Nephron progenitor cell (in vitro differentiated cells): ENCODE data around the gene CCR5.

Experiments used
- DNase-seq: peaks from one replicate; pipeline ENCODE4 v3.0.0; 2021
- H3K27ac Mint-ChIP-seq: 2 replicates; pipeline ENCODE4 v1.8.0; 2021; ENCODE audit warnings: mild to moderate bottlenecking, moderate library complexity, mixed read lengths
- H3K27me3 Mint-ChIP-seq: 2 replicates; pipeline ENCODE4 v1.8.0; 2021; ENCODE audit warnings: mild to moderate bottlenecking, low read depth, mixed read lengths; ENCODE audit not compliant: poor library complexity
- H3K36me3 Mint-ChIP-seq: 2 replicates; pipeline ENCODE4 v1.8.0; 2021; ENCODE audit warnings: low read depth, mixed read lengths
- H3K4me1 Mint-ChIP-seq: 2 replicates; pipeline ENCODE4 v1.8.0; 2021; ENCODE audit warnings: mixed read lengths
- H3K4me3 Mint-ChIP-seq: 2 replicates; pipeline ENCODE4 v1.8.0; 2021; ENCODE audit warnings: mild to moderate bottlenecking, moderate library complexity, mixed read lengths
- H3K9me3 Mint-ChIP-seq: 2 replicates; pipeline ENCODE4 v1.8.0; 2021; ENCODE audit warnings: mild to moderate bottlenecking, moderate library complexity, mixed read lengths
- CTCF ChIP-seq: fragments of 200-600 bp; sonication (generic); IDR thresholded peaks from 2 replicates; pipeline ENCODE4 v1.5.0; 2021; ENCODE audit warnings: antibody characterized with exemption

CCR5 gene

GRCh38 chr3:46335541-46335940, 35.2 kb upstream of the CCR5 start:
- H3K27ac Mint-ChIP-seq: peak overlapping the region; percentile 83
- peaks cover 3% of the 10 kb centered on the region for H3K27me3 Mint-ChIP-seq
- H3K4me1 Mint-ChIP-seq: peaks cover 13% of the 10 kb centered on the region
- peaks cover 50% of the 10 kb centered on the region for H3K9me3 Mint-ChIP-seq
- H3K36me3 Mint-ChIP-seq: peaks cover 6% of the 10 kb centered on the region
- DNase-seq: no peak
- H3K4me3 Mint-ChIP-seq: no peak overlapping the region
- TF ChIP-seq CTCF: no peak

- no peak for DNase-seq
- no peaks in the 10 kb centered on the region for H3K27me3 Mint-ChIP-seq
- no peak overlapping the region for H3K27ac Mint-ChIP-seq
- peaks cover 42% of the 10 kb centered on the region for H3K9me3 Mint-ChIP-seq
- TF ChIP-seq CTCF: no peak
- H3K36me3 Mint-ChIP-seq: peaks cover 6% of the 10 kb centered on the region
- peaks cover 13% of the 10 kb centered on the region for H3K4me1 Mint-ChIP-seq
- no peak overlapping the region for H3K4me3 Mint-ChIP-seq
Observed at GRCh38 chr3:46337911-46338310, 32.8 kb upstream of the CCR5 start.

- TF ChIP-seq CTCF: no peak
- Mint-ChIP-seq H3K27ac (no peak overlapping the region), H3K4me3 (no peak overlapping the region), H3K9me3 (peaks cover 42% of the 10 kb centered on the region), H3K4me1 (peaks cover 13% of the 10 kb centered on the region), H3K36me3 (peaks cover 6% of the 10 kb centered on the region), H3K27me3 (no peaks in the 10 kb centered on the region)
- DNase-seq: no peak
Observed at GRCh38 chr3:46338840-46339239, 31.9 kb upstream of the CCR5 start.

GRCh38 chr3:46344476-46344875, 26.3 kb upstream of the CCR5 start:
- no peaks in the 10 kb centered on the region for H3K4me1 Mint-ChIP-seq
- no peak overlapping the region for H3K27ac Mint-ChIP-seq
- no peak overlapping the region for H3K4me3 Mint-ChIP-seq
- TF ChIP-seq CTCF: no peak
- H3K9me3 Mint-ChIP-seq: peaks cover 16% of the 10 kb centered on the region
- no peaks in the 10 kb centered on the region for H3K36me3 Mint-ChIP-seq
- no peak for DNase-seq
- peaks cover 6% of the 10 kb centered on the region for H3K27me3 Mint-ChIP-seq

- no peaks in the 10 kb centered on the region for H3K4me1 Mint-ChIP-seq
- H3K36me3 Mint-ChIP-seq: no peaks in the 10 kb centered on the region
- H3K27me3 Mint-ChIP-seq: peaks cover 20% of the 10 kb centered on the region
- DNase-seq: no peak
- no peak for TF ChIP-seq CTCF
- H3K27ac Mint-ChIP-seq: no peak overlapping the region
- peaks cover 6% of the 10 kb centered on the region for H3K9me3 Mint-ChIP-seq
- H3K4me3 Mint-ChIP-seq: no peak overlapping the region
Observed at GRCh38 chr3:46348823-46349482, 21.8 kb upstream of the CCR5 start.
